ENCODE results near the gene CD83.

CD83 gene

GRCh38 chr6:14089224-14089623 is 28.3 kb upstream of the CD83 start:
- no peaks in the 10 kb centered on the region for H3K4me1 ChIP-seq (ENCODE audit: low read length)
- H3K9ac ChIP-seq (ENCODE audit: low read length) = no peak overlapping the region
- no peak overlapping the region; the same call in 1 of the 2 replicates for H3K4me2 ChIP-seq (ENCODE audit: low read depth, low read length)
- TF ChIP-seq CTCF (IDR thresholded peaks at IDR 0.05; ENCODE audit: low read length) (no peak), EZH2 (optimal IDR thresholded peaks at IDR 0.05; ENCODE audit: low read depth, low read length) (no peak), EZH2phosphoT487 (IDR thresholded peaks at IDR 0.05; ENCODE audit: low read length) (no peak)
- no peak for DNase-seq
- no peak overlapping the region for H3K4me3 ChIP-seq (ENCODE audit: low read length)
- H3K36me3 ChIP-seq (replicated peaks; ENCODE audit: insufficient read depth, low read length) = no peaks in the 10 kb centered on the region
- H3F3A ChIP-seq (ENCODE audit: insufficient read depth, low read length) = no peaks in the 10 kb centered on the region
- H3K79me2 ChIP-seq (ENCODE audit: low read length) = no peaks in the 10 kb centered on the region
- no peak overlapping the region for H2AFZ ChIP-seq (ENCODE audit: low read length)
- no peaks in the 10 kb centered on the region for H3K9me2 ChIP-seq (replicated peaks; ENCODE audit: insufficient read depth, low read length)
- H3K27me3 ChIP-seq (replicated peaks; ENCODE audit: insufficient read depth, low read length) = peaks cover 32% of the 10 kb centered on the region
- no peaks in the 10 kb centered on the region for H4K20me1 ChIP-seq (ENCODE audit: insufficient read depth, low read length)
- no peak overlapping the region for H3K27ac ChIP-seq (ENCODE audit: low read length)
- H3K9me3 ChIP-seq (replicated peaks; ENCODE audit: insufficient read depth, low read length) = no peaks in the 10 kb centered on the region

GRCh38 chr6:14091339-14091978 is 26.1 kb upstream of the CD83 start:
- no peak for DNase-seq
- no peaks in the 10 kb centered on the region for H3K4me1 ChIP-seq (ENCODE audit: low read length)
- no peaks in the 10 kb centered on the region for H3K9me3 ChIP-seq (replicated peaks; ENCODE audit: insufficient read depth, low read length)
- no peaks in the 10 kb centered on the region for H3K36me3 ChIP-seq (replicated peaks; ENCODE audit: insufficient read depth, low read length)
- no peak overlapping the region for H3K4me2 ChIP-seq (ENCODE audit: low read depth, low read length)
- H3K9ac ChIP-seq (ENCODE audit: low read length) = no peak overlapping the region
- H4K20me1 ChIP-seq (ENCODE audit: insufficient read depth, low read length) = no peaks in the 10 kb centered on the region
- no peak overlapping the region for H3K27ac ChIP-seq (ENCODE audit: low read length)
- H3K9me2 ChIP-seq (replicated peaks; ENCODE audit: insufficient read depth, low read length) = no peaks in the 10 kb centered on the region
- no peak for TF ChIP-seq CTCF (IDR thresholded peaks at IDR 0.05; ENCODE audit: low read length)
- no peak for TF ChIP-seq EZH2 (optimal IDR thresholded peaks at IDR 0.05; ENCODE audit: low read depth, low read length)
- TF ChIP-seq EZH2phosphoT487 (IDR thresholded peaks at IDR 0.05; ENCODE audit: low read length) = no peak
- peaks cover 32% of the 10 kb centered on the region for H3K27me3 ChIP-seq (replicated peaks; ENCODE audit: insufficient read depth, low read length)
- H3K79me2 ChIP-seq (ENCODE audit: low read length) = no peaks in the 10 kb centered on the region
- no peak overlapping the region for H3K4me3 ChIP-seq (ENCODE audit: low read length)
- H2AFZ ChIP-seq (ENCODE audit: low read length) = no peak overlapping the region
- no peaks in the 10 kb centered on the region for H3F3A ChIP-seq (ENCODE audit: insufficient read depth, low read length)

GRCh38 chr6:14092316-14092715 is 25.3 kb upstream of the CD83 start:
- H3K9me2 ChIP-seq (replicated peaks; ENCODE audit: insufficient read depth, low read length) = no peaks in the 10 kb centered on the region
- no peak overlapping the region for H2AFZ ChIP-seq (ENCODE audit: low read length)
- DNase-seq = no peak
- no peaks in the 10 kb centered on the region for H3K4me1 ChIP-seq (ENCODE audit: low read length)
- no peak overlapping the region for H3K9ac ChIP-seq (ENCODE audit: low read length)
- H3K9me3 ChIP-seq (replicated peaks; ENCODE audit: insufficient read depth, low read length) = no peaks in the 10 kb centered on the region
- no peaks in the 10 kb centered on the region for H3K36me3 ChIP-seq (replicated peaks; ENCODE audit: insufficient read depth, low read length)
- H3K79me2 ChIP-seq (ENCODE audit: low read length) = no peaks in the 10 kb centered on the region
- no peaks in the 10 kb centered on the region for H3F3A ChIP-seq (ENCODE audit: insufficient read depth, low read length)
- H3K4me3 ChIP-seq (ENCODE audit: low read length) = no peak overlapping the region
- TF ChIP-seq EZH2phosphoT487 (IDR thresholded peaks at IDR 0.05; ENCODE audit: low read length) = no peak
- no peak for TF ChIP-seq CTCF (IDR thresholded peaks at IDR 0.05; ENCODE audit: low read length)
- TF ChIP-seq EZH2 (optimal IDR thresholded peaks at IDR 0.05; ENCODE audit: low read depth, low read length) = no peak
- peaks cover 32% of the 10 kb centered on the region for H3K27me3 ChIP-seq (replicated peaks; ENCODE audit: insufficient read depth, low read length)
- no peak overlapping the region for H3K27ac ChIP-seq (ENCODE audit: low read length)
- H4K20me1 ChIP-seq (ENCODE audit: insufficient read depth, low read length) = no peaks in the 10 kb centered on the region
- H3K4me2 ChIP-seq (ENCODE audit: low read depth, low read length) = no peak overlapping the region

Measured in MM.1S (cell line).